Liver (tissue), 9 donors: ENCODE measurements around the gene FAM210A. TPM values are rescaled to one million over a fixed set of nuclear protein-coding genes. Genes with fewer than 3 reads are reported as not detected.

ENCODE experiments used
- DNase-seq: peaks from one replicate; pipeline ENCODE4 v3.0.0-alpha.2; 2017; ENCODE audit warnings: low spot score
- H3K27ac ChIP-seq, 2 donors: one replicate each; pipeline ENCODE4 v1.7.0; 2013; ENCODE audit warnings: inconsistent platforms in 2 of 2, low read length in 2 of 2, control low read depth in 1 of 2, low read depth in 1 of 2, mild to moderate bottlenecking in 1 of 2
- H3K27me3 ChIP-seq, 4 donors: one replicate each; pipeline versions ENCODE4 v1.6.1 to v1.7.0; 2013; ENCODE audit warnings: low read length in 3 of 4, inconsistent platforms in 1 of 4, mild to moderate bottlenecking in 1 of 4, moderate library complexity in 1 of 4; ENCODE audit not compliant: control insufficient read depth in 4 of 4, insufficient read depth in 4 of 4
- H3K36me3 ChIP-seq, 4 donors: one replicate each; pipeline versions ENCODE4 v1.6.1 to v1.7.0; 2013; ENCODE audit warnings: low read length in 3 of 4, mild to moderate bottlenecking in 3 of 4, low read depth in 1 of 4, moderate library complexity in 1 of 4; ENCODE audit not compliant: control insufficient read depth in 4 of 4, insufficient read depth in 3 of 4
- H3K4me1 ChIP-seq, 4 donors: one replicate each; pipeline versions ENCODE4 v1.6.1 to v1.7.0; 2013; ENCODE audit warnings: low read length in 3 of 4, mild to moderate bottlenecking in 3 of 4, moderate library complexity in 1 of 4; ENCODE audit not compliant: control insufficient read depth in 4 of 4, insufficient read depth in 4 of 4
- H3K4me3 ChIP-seq, 3 donors: one replicate each; pipeline versions ENCODE4 v1.6.1 to v1.7.0; 2013; ENCODE audit warnings: low read length in 3 of 3, control low read depth in 1 of 3, low read depth in 1 of 3, mild to moderate bottlenecking in 1 of 3
- H3K9ac ChIP-seq, 2 donors: one replicate each; pipeline ENCODE4 v1.7.0; 2013; ENCODE audit warnings: low read length in 2 of 2, mild to moderate bottlenecking in 2 of 2, moderate library complexity in 2 of 2, control low read depth in 1 of 2, low read depth in 1 of 2
- H3K9me3 ChIP-seq, 4 donors: one replicate each; pipeline versions ENCODE4 v1.6.1 to v1.7.0; 2013; ENCODE audit warnings: low read length in 3 of 4; ENCODE audit not compliant: control insufficient read depth in 4 of 4
- EGR1 ChIP-seq, 2 donors: IDR thresholded peaks; 2 replicates each; pipeline ENCODE4 v1.6.1; 2016 to 2018; ENCODE audit warnings: antibody characterized with exemption in 2 of 2, low read depth in 2 of 2
- FOXA1 ChIP-seq: IDR thresholded peaks from 2 replicates; pipeline ENCODE4 v1.6.1; 2016; ENCODE audit warnings: antibody characterized with exemption
- FOXA2 ChIP-seq: IDR thresholded peaks from 2 replicates; pipeline ENCODE4 v1.6.1; 2016; ENCODE audit warnings: antibody characterized with exemption
- GABPA ChIP-seq, 2 donors: IDR thresholded peaks in 1 of 2; conservative IDR thresholded peaks in 1 of 2; 2 replicates each; pipeline ENCODE4 v1.6.1; 2016; ENCODE audit warnings: antibody characterized with exemption in 2 of 2, mild to moderate bottlenecking in 1 of 2, moderate library complexity in 1 of 2
- HNF4A ChIP-seq, 2 donors: conservative IDR thresholded peaks; 2 replicates each; pipeline ENCODE4 v1.6.1; 2016; ENCODE audit warnings: antibody characterized with exemption in 2 of 2, mild to moderate bottlenecking in 2 of 2
- RAD21 ChIP-seq, 2 donors: IDR thresholded peaks; 2 replicates each; pipeline ENCODE4 v1.6.1; 2016; ENCODE audit warnings: antibody characterized with exemption in 2 of 2, mild to moderate bottlenecking in 2 of 2
- RXRA ChIP-seq, 2 donors: IDR thresholded peaks; 2 replicates each; pipeline ENCODE4 v1.6.1; 2017 to 2018; ENCODE audit warnings: antibody characterized with exemption in 2 of 2, mild to moderate bottlenecking in 1 of 2
- TAF1 ChIP-seq: conservative IDR thresholded peaks from 2 replicates; pipeline ENCODE4 v1.6.1; 2016; ENCODE audit warnings: antibody characterized with exemption, mild to moderate bottlenecking
- WGBS: extraction: QIAGEN DNeasy Blood & Tissue Kit; methylation state at CpG from one replicate; pipeline ENCODE4 v1.1.7; 2013; 5-methylcytosine and 5-hydroxymethylcytosine counted together
- polyA plus RNA-seq, 2 donors: library from polyadenylated mRNA; stranded (reverse) in 1 of 2; unstranded in 1 of 2; fragments of 200-250 nt in 1 of 2; fragments of >200 nt in 1 of 2; fragmentation: Nextera tagmentation in 1 of 2; extraction: Ambion mirVana in 1 of 2; gene quantifications; one replicate each; pipeline versions ENCODE4 v1.2.1 to v1.2.3, GENCODE V29; 2013 to 2015
- total RNA-seq, 2 donors: library from RNA; depleted of rRNA; stranded (reverse); fragments of >200 nt; gene quantifications; one replicate each; pipeline ENCODE4 v1.2.3, GENCODE V29; 2014
- TF ChIP-seq, protein P1 (sequence below): IDR thresholded peaks from 2 replicates; pipeline ENCODE4 v1.6.1; 2016; ENCODE audit warnings: antibody characterized with exemption
- TF ChIP-seq, protein P2 (sequence below): IDR thresholded peaks from 2 replicates; pipeline ENCODE4 v1.6.1; 2016; ENCODE audit warnings: antibody characterized with exemption
- TF ChIP-seq, protein P3 (sequence below): fragments of 150-350 bp; IDR thresholded peaks from 2 replicates; pipeline ENCODE4 v1.5.1; 2017; ENCODE audit warnings: improper control_type of control experiment, low read depth, low read length; ENCODE audit not compliant: missing input control
- donor health status: healthy.
- donor health status: healthy.
- donor health status: healthy.
- donor health status: healthy.
- donor health status: healthy.

The FAM210A gene
- total and polyA plus RNA-seq, 4 donors, result 10.5 to 18.3 (median 12.5) TPM

DNA sequence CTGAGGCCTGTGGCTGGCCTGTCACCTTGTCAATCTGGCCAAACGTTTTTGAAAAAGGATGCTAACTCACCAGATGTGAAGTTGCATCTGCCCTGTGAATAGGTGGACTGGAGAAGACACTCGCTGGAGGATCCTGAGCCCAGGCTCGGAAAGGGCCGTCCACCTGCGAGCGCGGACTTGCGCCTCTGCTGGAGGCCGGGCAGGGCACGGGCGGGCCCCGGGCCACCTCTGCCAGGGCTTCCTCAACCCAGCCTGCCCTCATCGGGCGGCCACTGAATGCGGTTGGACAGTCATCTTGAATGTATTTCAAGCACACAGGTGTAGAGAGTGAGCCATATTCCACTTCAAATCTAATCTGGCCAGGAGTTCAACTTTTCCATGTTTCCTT is 83.9 kb downstream of the FAM210A start (continued):
- TF ChIP-seq, protein P1, sequence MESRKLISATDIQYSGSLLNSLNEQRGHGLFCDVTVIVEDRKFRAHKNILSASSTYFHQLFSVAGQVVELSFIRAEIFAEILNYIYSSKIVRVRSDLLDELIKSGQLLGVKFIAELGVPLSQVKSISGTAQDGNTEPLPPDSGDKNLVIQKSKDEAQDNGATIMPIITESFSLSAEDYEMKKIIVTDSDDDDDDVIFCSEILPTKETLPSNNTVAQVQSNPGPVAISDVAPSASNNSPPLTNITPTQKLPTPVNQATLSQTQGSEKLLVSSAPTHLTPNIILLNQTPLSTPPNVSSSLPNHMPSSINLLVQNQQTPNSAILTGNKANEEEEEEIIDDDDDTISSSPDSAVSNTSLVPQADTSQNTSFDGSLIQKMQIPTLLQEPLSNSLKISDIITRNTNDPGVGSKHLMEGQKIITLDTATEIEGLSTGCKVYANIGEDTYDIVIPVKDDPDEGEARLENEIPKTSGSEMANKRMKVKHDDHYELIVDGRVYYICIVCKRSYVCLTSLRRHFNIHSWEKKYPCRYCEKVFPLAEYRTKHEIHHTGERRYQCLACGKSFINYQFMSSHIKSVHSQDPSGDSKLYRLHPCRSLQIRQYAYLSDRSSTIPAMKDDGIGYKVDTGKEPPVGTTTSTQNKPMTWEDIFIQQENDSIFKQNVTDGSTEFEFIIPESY, result no peak
- TF ChIP-seq FOXA2, result no peak
- TF ChIP-seq HNF4A (conservative IDR thresholded peaks at IDR 0.05), result no peak
- TF ChIP-seq EGR1 (IDR thresholded peaks at IDR 0.05; ENCODE audit: low read depth in 2 of 2), result no peak
- no peak for TF ChIP-seq RXRA (IDR thresholded peaks at IDR 0.05)
- TF ChIP-seq, protein P2, sequence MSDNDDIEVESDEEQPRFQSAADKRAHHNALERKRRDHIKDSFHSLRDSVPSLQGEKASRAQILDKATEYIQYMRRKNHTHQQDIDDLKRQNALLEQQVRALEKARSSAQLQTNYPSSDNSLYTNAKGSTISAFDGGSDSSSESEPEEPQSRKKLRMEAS, result no peak
- no peak for TF ChIP-seq FOXA1
- TF ChIP-seq RAD21 (IDR thresholded peaks at IDR 0.05), result no peak

DNA sequence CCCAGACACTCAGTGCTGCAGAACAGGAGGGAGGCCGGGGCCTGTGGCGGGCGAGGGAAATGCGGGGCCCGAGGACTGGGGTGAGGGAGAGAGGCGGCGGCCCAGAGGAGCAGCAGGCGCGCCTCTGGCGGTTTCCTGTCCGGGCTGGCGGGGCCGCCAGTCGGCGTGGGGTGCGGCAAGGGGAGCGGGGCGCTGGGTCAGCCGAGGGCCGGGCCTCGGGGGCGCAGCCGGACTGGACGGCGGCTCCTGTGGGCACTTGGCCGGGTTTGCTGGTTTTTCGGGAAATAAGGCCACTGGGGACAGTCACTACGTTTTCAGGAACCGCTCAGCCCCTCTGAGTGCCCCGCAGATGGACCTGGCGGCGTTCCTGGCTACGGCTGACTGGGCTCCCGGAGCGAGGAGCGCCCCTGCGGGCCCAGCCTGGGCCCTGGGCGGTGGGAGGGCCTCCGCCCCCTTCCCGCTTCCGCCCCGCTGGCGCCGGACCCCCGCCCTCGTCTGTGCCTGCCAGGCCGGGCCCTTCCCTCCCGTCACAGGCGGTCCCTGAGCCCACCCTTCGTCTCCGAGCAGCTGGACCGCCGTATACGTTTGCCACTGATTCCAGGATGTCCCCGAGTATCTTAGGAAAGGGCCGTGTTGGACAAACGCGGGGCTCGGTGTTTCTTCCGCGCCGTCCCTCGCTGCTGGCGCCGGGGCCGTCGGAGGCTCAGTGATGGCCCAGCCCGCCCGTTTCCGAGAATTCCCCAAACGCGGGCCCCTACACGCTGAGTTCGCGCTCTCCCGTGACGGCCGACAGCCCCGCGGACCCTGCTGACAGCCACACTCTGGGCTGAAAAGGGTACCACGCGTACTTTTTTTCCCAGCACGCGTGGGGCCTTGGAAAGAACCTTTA is 84.6 kb downstream of the FAM210A start:
- TF ChIP-seq TAF1, result no peak
- no peak for TF ChIP-seq RXRA (IDR thresholded peaks at IDR 0.05)
- TF ChIP-seq, protein P3, sequence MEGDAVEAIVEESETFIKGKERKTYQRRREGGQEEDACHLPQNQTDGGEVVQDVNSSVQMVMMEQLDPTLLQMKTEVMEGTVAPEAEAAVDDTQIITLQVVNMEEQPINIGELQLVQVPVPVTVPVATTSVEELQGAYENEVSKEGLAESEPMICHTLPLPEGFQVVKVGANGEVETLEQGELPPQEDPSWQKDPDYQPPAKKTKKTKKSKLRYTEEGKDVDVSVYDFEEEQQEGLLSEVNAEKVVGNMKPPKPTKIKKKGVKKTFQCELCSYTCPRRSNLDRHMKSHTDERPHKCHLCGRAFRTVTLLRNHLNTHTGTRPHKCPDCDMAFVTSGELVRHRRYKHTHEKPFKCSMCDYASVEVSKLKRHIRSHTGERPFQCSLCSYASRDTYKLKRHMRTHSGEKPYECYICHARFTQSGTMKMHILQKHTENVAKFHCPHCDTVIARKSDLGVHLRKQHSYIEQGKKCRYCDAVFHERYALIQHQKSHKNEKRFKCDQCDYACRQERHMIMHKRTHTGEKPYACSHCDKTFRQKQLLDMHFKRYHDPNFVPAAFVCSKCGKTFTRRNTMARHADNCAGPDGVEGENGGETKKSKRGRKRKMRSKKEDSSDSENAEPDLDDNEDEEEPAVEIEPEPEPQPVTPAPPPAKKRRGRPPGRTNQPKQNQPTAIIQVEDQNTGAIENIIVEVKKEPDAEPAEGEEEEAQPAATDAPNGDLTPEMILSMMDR, result no peak
- no peaks in the 10 kb centered on the region for H3K27me3 ChIP-seq
- peaks cover 0 to 14% (median 9%) of the 10 kb centered on the region in 4 donors for H3K36me3 ChIP-seq
- H3K27ac ChIP-seq, result peak overlapping the region in 1 of 2 donors; percentile 22
- no peak overlapping the region for H3K4me3 ChIP-seq
- no peaks in the 10 kb centered on the region for H3K4me1 ChIP-seq
- H3K9ac ChIP-seq, result no peak overlapping the region
- DNase-seq, result no peak
- 68% methylated on average over 84 of the region's 84 CpGs for WGBS
- no peaks in the 10 kb centered on the region for H3K9me3 ChIP-seq

DNA sequence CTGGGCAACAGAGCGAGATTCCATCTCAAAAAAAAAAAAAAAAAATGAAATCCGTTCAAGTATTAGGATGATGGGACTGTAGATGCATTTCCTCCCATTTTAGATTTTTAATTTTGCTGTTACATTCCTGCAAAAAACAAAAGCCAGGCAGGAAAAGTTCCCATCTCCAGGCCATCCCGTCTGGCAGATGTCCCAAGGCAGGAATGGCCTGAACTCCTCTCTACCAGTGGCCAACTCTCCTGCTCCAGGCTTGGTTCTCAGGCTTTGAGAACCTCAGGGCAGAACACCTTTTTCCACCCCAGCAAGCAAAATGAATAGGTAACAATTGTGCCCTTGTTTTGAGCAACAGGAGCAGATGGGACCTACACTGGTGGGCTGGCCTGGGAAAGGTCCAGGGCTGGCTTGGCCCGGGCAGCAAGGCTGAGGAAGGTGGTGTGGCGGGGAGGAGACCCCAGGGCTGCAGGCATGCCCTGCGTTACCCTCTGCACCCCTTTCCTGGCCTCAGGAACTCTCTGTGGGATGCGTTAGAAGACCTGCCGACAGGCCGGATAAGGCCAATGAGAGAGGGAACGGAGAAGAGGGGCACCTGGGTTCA is 86.0 kb downstream of the FAM210A start:
- Histone ChIP-seq H3K27ac (no peak overlapping the region), H3K4me1 (no peaks in the 10 kb centered on the region), H3K9me3 (no peaks in the 10 kb centered on the region), H3K4me3 (no peak overlapping the region), H3K27me3 (no peaks in the 10 kb centered on the region), H3K9ac (no peak overlapping the region), H3K36me3 (peaks cover 0 to 11% (median 3%) of the 10 kb centered on the region in 4 donors)
- DNase-seq, result no peak
- WGBS, result 87% methylated on average over 10 of the region's 10 CpGs
- TF ChIP-seq, protein P1, result no peak
- TF ChIP-seq GABPA (IDR thresholded peaks at IDR 0.05 in 1 of 2, conservative IDR thresholded peaks at IDR 0.05 in 1 of 2) (no peak), RXRA (IDR thresholded peaks at IDR 0.05) (no peak)
- TF ChIP-seq, protein P3, result no peak
